ENCODE measurements around the gene KIAA1191. TPM values are rescaled to one million over a fixed set of nuclear protein-coding genes. Genes with fewer than 3 reads are reported as not detected.

KIAA1191 gene
- total RNA-seq, 6 donors from 2014 or later = 53.4 to 109 (median 90.0) TPM

DNA sequence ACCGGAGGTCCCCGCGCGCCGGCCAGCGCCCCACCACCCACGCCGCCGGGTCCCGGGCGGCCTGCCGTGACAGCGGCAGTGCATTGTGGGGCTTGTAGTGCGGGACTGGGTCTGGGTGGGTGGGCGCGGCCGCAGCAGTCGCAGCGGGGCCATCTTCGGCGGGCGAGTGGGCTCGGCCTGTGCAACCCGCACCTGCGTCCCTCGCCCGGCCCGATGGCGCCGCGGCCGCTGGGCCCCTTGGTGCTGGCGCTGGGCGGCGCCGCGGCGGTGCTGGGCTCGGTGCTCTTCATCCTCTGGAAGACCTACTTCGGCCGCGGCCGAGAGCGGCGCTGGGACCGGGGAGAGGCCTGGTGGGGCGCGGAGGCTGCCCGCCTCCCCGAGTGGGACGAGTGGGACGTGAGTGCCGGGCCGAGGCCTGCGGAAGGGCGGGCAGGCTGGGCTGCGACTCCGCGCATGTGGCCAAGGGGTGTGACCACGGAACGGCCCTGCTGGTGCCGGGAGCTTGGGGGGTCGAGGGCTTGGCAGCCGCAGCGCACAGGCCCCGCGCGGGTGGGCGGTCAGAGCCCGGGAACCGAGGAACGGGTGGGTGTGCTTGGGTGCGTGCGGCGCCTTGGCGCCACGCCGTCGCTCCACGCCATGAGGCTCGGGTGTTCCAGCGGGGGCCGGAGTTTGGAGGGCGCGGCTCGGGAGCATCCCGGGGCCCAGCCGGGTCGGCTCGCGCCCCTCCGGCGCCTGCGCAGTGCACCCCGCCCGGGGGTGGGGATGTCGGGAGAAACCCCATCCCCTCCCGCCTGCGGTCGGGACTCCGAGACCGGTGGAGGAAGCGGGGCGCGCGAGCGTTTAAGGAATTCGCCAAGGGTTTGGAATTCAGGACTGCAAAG lies 4.0 kb upstream of the KIAA1191 start, which contains the start of gene ARL10:
TSS of gene ARL10 (plus strand) at position 137 of the 881 bp plus-strand sequence. CDS start at position 214, 77 bp downstream.
- Histone ChIP-seq H3K4me3 (peak within 1 kb of the TSS; percentile 72 to 89 (median 84)), H3K9me3 (no peaks in the 10 kb centered on the region), H3K36me3 (peaks cover 0 to 13% (median 3%) of the 10 kb centered on the region in 4 donors), H3K27ac (peak within 1 kb of the TSS in 3 of 4 donors; percentile 2 to 79 (median 50)), H3K4me1 (peaks cover 13 to 32% (median 22%) of the 10 kb centered on the region in 4 donors), H3K27me3 (peaks cover 0 to 6% (median 0%) of the 10 kb centered on the region in 4 donors)
- ATAC-seq (ENCODE audit: low FRiP score in 2 of 2) (peak in 1 of 2 donors; percentile 79), DNase-seq (peak; percentile 23 to 91)
- 0 to 2% methylated on average over 22 to 31 of the region's 108 CpGs for WGBS, 2 donors
- TF ChIP-seq POLR2A (IDR thresholded peaks at IDR 0.05) (no peak), CTCF (IDR thresholded peaks at IDR 0.05) (no peak), EP300 (IDR thresholded peaks at IDR 0.05) (no peak), POLR2AphosphoS5 (IDR thresholded peaks at IDR 0.05) (no peak)

GRCh38 chr5:176364765-176365350 lies 3.3 kb upstream of the KIAA1191 start:
- DNase-seq (no peak), ATAC-seq (ENCODE audit: low FRiP score in 2 of 2) (peak in 1 of 2 donors; percentile 0)
- peak in 1 of 4 donors; percentile 14 for TF ChIP-seq POLR2A (IDR thresholded peaks at IDR 0.05)
- TF ChIP-seq CTCF (IDR thresholded peaks at IDR 0.05) = no peak
- Histone ChIP-seq H3K4me3 (peak overlapping the region; percentile 72 to 89 (median 84)), H3K27ac (peak overlapping the region in 3 of 4 donors; percentile 2 to 79 (median 50)), H3K36me3 (peaks cover 0 to 8% (median 3%) of the 10 kb centered on the region in 4 donors), H3K27me3 (peaks cover 0 to 6% (median 0%) of the 10 kb centered on the region in 4 donors), H3K4me1 (peaks cover 19 to 39% (median 27%) of the 10 kb centered on the region in 4 donors), H3K9me3 (no peaks in the 10 kb centered on the region)
- WGBS, 2 donors = 27 to 31% methylated on average over 24 to 28 of the region's 28 CpGs

GRCh38 chr5:176362233-176362490 lies 598 bp upstream of the KIAA1191 start:
- WGBS, 2 donors = 68 to 69% methylated on average over 7 to 8 of the region's 8 CpGs
- H3K4me1 ChIP-seq = peaks cover 21 to 44% (median 28%) of the 10 kb centered on the region in 4 donors
- no peak for ATAC-seq (ENCODE audit: low FRiP score in 2 of 2)
- H3K27me3 ChIP-seq = peaks cover 0 to 6% (median 0%) of the 10 kb centered on the region in 4 donors
- no peaks in the 10 kb centered on the region for H3K9me3 ChIP-seq
- H3K36me3 ChIP-seq = peaks cover 0 to 18% (median 7%) of the 10 kb centered on the region in 4 donors
- no peak for DNase-seq
- H3K27ac ChIP-seq = peak overlapping the region in 3 of 4 donors; percentile 81 to 90 (median 89)
- TF ChIP-seq CTCF (IDR thresholded peaks at IDR 0.05) = no peak
- no peak for TF ChIP-seq POLR2AphosphoS5 (IDR thresholded peaks at IDR 0.05)
- TF ChIP-seq POLR2A (IDR thresholded peaks at IDR 0.05) = no peak
- TF ChIP-seq EP300 (IDR thresholded peaks at IDR 0.05) = no peak
- peak overlapping the region in 3 of 4 donors; percentile 85 to 97 (median 96) for H3K4me3 ChIP-seq

GRCh38 chr5:176360894-176361436 lies 599 bp downstream of the KIAA1191 start:
- ATAC-seq (ENCODE audit: low FRiP score in 2 of 2) (no peak), DNase-seq (peak in 1 of 2 donors; percentile 30)
- peak overlapping the region; percentile 85 to 98 (median 96) for H3K4me3 ChIP-seq
- peak overlapping the region; percentile 62 to 90 (median 85) for H3K27ac ChIP-seq
- 4% methylated on average over 18 to 22 of the region's 27 CpGs for WGBS, 2 donors
- H3K27me3 ChIP-seq = peaks cover 0 to 6% (median 0%) of the 10 kb centered on the region in 4 donors
- peaks cover 16 to 40% (median 22%) of the 10 kb centered on the region in 4 donors for H3K4me1 ChIP-seq
- no peaks in the 10 kb centered on the region for H3K9me3 ChIP-seq
- TF ChIP-seq POLR2AphosphoS5 (IDR thresholded peaks at IDR 0.05) (no peak), EP300 (IDR thresholded peaks at IDR 0.05) (no peak), CTCF (IDR thresholded peaks at IDR 0.05) (no peak), POLR2A (IDR thresholded peaks at IDR 0.05) (no peak)
- H3K36me3 ChIP-seq = peaks cover 0 to 30% (median 11%) of the 10 kb centered on the region in 4 donors

Measured in upper lobe of left lung (tissue), 6 donors.